Fibroblast of villous mesenchyme (primary cell): ENCODE results near the gene SPINK1. TPM values are rescaled to one million over a fixed set of nuclear protein-coding genes. Genes with fewer than 3 reads are reported as not detected.
A peak's percentile ranks its signal among the peaks of the same experiment; 100 is the strongest.
"Not testable (repeated sequence)": the region's sequence is repeated elsewhere in the genome, so short reads cannot be mapped to it uniquely, and the experiment has no call there.

Experiments
- DNase-seq: peaks from one replicate; pipeline ENCODE4 v3.0.0-alpha.2; 2010; ENCODE audit warnings: low read depth
- H3K4me3 ChIP-seq: 2 replicates; pipeline ENCODE4 v1.5.1; 2011; ENCODE audit warnings: low read depth, mild to moderate bottlenecking, low read length
- total RNA-seq: library from RNA; depleted of rRNA; stranded (reverse); fragments of >200 nt; gene quantifications from 2 replicates; pipeline ENCODE4 v1.2.3, GENCODE V29; 2012
- TF ChIP-seq, protein P1 (sequence below): IDR thresholded peaks from 2 replicates; pipeline ENCODE4 v1.5.1; 2012; ENCODE audit warnings: low read depth, mild to moderate bottlenecking, low read length; ENCODE audit not compliant: insufficient read depth

SPINK1 gene
- total RNA-seq, 1 donor, result not detected

DNA sequence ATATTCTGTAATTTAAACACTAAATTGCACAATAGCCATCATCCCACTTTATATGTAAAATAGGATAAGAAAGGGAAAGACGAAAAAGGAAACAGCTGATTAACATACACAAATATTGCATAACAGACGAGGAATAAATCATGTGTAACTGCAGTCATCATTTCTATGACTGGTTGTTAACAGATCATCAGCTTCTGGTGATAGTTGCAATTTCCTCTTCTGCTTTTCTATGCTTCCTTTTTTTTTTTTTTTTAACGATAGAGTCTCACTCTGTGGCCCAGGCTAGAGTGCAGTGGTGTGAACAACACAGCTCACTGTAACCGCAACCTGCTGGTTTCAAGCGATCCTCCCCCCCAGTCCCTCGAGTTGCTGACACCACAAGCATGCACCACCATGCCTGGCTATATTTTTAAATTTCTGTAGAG is 26.4 kb downstream of the SPINK1 start:
- DNase-seq, result peak; percentile 6
- H3K4me3 ChIP-seq, result no peak overlapping the region
- TF ChIP-seq, protein P1, sequence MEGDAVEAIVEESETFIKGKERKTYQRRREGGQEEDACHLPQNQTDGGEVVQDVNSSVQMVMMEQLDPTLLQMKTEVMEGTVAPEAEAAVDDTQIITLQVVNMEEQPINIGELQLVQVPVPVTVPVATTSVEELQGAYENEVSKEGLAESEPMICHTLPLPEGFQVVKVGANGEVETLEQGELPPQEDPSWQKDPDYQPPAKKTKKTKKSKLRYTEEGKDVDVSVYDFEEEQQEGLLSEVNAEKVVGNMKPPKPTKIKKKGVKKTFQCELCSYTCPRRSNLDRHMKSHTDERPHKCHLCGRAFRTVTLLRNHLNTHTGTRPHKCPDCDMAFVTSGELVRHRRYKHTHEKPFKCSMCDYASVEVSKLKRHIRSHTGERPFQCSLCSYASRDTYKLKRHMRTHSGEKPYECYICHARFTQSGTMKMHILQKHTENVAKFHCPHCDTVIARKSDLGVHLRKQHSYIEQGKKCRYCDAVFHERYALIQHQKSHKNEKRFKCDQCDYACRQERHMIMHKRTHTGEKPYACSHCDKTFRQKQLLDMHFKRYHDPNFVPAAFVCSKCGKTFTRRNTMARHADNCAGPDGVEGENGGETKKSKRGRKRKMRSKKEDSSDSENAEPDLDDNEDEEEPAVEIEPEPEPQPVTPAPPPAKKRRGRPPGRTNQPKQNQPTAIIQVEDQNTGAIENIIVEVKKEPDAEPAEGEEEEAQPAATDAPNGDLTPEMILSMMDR, result no peak

DNA sequence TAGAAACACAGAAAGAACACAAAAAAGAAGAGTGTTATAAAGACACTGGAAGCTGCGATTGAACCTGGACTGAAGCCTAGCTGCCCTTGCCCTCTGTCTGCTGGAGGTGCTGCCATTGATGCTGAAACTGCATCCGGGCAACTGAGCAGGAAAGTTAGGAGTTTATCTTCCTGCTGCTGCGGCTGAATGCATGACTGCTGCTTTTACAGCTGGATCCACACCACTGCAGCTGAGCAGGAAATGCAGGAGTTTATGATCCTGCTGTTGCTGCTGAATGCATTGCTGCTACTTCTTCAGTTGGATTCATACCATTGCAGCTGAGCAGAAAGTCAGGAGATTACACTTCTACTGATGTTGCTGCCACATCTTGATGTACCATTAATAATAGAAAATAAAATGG is 27.1 kb downstream of the SPINK1 start:
- TF ChIP-seq, protein P1, result no peak
- DNase-seq, result no peak
- H3K4me3 ChIP-seq, result no peak overlapping the region

DNA sequence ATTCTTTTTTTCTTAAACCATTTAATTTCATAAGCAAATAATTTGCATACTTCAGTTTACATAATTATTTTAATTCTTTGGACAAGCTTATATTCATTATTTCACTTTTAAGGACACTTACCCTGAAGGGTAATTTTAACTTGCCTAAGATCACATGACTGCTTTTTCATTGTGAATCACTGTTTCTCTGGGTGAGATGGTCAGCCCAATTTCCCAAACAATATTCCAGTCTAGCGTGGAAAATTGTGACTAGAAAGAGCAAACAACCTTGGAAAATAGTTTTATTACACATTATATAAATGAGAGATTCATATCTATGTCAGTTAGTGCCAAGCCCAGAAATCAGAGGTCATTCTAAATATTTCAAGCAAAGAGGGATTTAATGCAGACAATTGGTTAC is 27.5 kb downstream of the SPINK1 start:
- H3K4me3 ChIP-seq, result no peak overlapping the region
- TF ChIP-seq, protein P1, result no peak
- no peak for DNase-seq

DNA sequence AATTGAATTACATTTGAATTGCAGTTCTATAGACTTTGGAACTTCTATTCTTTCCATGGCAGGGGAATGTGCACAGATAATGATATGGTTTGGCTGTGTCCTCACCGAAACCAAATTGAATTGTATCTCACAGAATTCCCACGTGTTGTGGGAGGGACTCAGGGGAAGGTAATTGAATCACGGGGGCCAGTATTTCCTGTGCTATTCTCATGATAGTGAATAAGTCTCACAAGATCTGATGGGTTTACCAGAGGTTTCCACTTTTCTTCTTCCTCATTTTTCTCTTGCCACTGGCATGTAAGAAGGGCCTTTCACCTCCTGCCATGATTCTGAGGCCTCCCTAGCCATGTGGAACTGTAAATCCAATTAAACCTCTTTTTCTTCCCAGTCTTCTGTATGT is 28.3 kb downstream of the SPINK1 start:
- DNase-seq, H3K4me3 ChIP-seq: not testable (repeated sequence)

DNA sequence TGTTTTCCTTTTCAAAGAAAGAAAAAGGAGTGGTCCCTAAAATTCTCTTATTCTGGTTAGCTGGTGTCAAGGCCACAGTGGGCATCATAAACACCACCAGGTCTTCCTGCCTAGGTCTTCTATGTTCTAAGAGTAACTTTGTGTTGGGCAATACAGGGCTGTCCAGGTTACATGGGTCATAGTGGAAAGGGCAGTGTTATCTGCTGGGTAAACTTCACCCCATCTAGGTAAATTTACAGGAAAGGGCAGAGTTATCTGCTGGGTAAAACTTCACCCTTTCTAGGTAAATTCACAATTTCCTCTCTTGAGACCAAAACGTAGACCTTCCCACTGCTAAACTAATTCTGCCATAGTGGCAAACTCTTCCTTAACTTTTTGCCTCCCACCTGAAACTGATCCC is 30.0 kb downstream of the SPINK1 start:
- DNase-seq, result no peak
- H3K4me3 ChIP-seq, result no peak overlapping the region
- TF ChIP-seq, protein P1, result no peak

DNA sequence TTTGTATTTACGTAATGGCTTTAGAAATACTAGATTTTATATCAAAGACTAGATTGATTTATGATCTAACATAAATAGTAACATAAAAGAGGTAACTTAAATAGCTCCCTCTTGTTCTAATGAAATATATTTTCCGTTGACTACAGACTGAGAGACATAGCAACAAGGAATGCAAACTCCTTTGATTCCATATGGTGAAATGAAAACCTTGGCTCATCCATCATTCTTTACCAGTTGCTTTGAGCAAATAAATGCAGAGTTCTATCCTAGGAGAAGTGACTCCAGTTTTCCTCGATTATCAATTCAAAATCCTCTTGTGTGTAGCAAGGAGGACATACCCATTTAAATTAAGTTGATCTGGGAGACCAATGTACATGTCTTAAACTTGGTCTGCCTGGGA is 31.0 kb downstream of the SPINK1 start:
- TF ChIP-seq, protein P1, result no peak
- H3K4me3 ChIP-seq, result no peak overlapping the region
- no peak for DNase-seq

DNA sequence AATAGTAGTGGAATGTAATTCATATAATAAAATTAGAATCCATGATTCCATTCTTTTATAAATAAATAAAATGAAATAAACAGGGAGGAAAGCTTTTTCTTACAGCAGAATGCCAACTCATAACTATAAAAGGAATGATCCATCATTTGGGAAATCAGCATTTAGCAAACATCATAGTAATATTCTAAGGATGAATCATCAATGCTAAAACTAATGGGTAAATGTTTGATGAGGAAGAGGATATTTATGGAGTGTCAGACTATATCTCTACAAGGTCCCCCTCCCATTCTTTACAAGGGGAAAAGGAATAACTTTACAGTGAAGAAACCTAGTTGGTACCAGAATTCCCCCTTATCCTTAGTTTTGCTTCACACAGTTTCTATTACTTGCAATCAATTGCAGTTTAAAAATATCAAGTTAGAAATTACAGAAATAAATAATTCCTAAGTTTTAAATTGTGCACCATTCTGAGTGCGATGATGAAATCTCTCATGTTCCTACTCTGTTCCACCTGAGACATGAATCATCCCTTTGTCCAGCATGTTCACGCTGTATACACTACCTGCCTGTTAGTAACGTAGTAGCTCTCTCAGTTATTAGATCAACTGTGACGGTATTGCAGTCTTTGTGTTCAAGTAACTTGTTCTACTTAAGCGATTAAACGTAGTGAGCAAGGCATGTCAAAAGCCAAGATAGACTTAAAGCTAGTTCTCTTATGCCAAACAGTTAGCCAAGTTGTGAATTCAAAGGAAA is 34.7 kb downstream of the SPINK1 start:
- TF ChIP-seq, protein P1, result no peak
- no peak overlapping the region for H3K4me3 ChIP-seq
- DNase-seq, result no peak
